Central memory CD4-positive, alpha-beta T cell (primary cell): Measurements from ENCODE around the gene AKAP6.

ENCODE experiments used
- DNase-seq: peaks from one replicate; pipeline ENCODE4 v3.0.0; 2022

AKAP6 gene

GRCh38 chr14:32681598-32681997 lies 352.5 kb downstream of the AKAP6 start:
- DNase-seq = no peak

DNA sequence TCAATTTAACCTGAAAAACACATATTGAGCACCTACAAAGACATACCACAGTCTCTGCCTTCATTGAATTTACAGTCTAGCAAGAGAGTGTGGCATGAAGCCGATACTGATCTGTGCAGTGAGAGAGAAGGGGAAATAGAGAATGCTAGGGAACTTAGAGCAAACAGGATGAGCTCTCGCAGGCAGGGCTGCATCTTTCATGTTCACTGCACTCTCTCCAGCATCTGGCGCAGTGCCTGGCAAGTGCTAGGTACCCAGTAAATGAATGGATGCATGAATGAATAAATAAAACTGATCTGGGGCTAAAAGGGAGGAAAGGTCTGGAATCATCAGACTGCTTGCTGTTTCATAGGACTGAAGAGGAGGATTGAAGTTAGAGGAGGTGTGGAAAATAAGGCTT lies 353.1 kb downstream of the AKAP6 start:
- no peak for DNase-seq

DNA sequence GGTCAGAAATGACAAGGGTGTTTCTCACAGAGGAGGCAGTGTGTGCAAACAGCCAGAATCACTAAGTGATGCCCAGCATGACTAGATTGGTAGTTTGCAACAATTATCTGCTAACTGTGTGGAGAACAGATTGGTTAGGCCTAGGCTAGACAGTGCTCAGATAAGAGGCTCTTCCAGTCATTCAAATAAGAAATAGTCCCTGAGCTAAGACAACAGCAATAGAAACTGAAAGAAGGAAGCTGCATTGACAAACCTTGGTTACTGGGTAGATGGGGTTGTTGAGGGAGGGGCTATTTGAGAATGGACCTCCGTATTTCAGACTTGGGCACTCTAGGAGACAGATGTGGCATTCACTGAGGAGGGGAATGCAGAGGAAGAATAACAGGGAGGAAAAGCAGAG lies 354.6 kb downstream of the AKAP6 start:
- no peak for DNase-seq

GRCh38 chr14:32688941-32689340 lies 359.8 kb downstream of the AKAP6 start:
- no peak for DNase-seq

DNA sequence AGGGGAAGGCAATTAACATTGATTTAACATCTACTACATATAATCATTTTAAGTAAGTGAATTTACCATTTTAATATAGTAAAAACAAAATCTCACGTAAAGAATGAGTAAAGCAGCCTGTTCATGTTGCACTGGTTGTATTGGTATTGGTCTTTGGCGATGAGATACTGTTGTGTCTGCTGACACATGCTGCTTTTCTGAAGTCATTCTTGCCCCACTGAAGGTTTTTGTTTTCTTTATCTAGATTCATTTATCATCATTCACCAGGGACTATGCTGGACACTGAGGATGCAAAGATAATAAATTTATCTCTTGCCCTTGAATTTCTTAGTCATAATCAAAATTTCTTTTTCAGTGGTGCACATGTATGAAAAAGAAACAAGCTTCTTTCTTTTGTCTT lies 363.3 kb downstream of the AKAP6 start:
- DNase-seq = no peak

DNA sequence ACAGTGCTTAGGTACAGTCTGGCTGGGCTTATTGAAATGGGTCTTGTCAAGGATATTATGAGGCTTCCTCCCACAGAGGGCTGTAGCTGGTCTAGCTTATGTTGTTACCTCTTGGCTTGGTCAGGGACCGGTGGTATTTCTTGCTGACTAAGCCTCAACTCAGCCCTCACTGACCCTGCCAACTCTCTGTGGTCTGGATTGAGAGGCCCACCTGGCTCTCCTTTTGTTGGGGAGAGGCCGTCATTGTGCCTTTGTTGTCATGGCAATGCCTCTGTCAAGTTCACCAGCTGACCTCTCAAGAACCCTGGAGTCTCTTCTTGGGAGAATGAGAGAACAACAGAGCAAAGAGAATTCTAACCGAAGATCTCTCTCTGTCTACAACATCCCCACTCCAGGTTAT lies 364.0 kb downstream of the AKAP6 start:
- DNase-seq = no peak

GRCh38 chr14:32694795-32695449 lies 365.8 kb downstream of the AKAP6 start:
- DNase-seq = no peak

DNA sequence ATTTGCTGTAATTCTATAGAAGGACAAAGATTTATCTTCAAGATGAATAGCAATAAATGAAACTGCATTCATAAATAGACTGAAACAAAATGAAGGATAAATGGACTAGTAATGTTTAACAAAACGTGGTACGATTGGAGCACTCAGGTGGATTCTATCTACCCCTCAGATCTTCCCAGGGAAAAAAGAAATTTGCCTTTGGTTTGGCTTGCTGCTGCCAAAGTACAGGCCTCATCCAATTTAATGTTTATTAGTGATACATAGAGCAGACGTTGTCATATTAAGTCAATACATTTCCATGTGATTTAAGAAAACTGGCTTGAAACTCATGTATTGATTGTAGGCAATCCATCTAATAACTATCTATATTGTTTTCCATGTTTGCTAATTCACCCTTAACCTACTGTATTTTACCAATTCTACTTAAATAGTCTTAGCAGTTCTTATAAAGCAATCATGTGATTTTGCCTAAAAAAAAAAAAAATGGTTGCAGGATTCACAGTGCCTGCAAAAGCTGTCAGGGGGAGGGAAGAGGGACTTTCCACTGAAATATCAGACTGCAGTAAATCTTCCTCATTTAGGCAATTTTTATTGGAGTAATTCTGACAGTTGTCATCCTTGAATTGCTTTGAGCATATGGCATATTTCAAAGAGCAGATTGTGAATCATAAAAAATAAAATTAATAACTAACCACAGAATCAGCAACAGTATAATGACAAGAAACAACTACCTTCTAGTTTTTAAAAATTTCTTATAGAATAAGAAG lies 367.4 kb downstream of the AKAP6 start:
- DNase-seq = no peak

DNA sequence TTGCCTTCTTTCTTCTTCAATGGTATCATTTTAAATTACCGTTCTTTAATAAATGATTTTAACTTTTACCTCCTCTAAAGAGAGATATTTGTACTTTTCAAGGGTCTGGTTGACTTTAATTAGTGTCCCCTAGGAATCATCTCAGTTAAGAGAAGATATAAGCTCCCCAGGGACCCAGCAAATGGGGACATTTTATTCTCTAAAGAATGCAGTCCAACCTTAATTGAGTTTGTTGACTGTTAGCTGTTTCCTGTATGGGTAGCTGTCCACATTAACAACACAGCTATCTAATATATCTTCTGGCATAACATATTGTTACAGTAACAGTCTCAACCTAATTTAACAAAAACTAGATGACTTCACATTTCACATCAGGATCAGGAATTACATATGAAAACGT lies 368.0 kb downstream of the AKAP6 start:
- no peak for DNase-seq

- DNase-seq = no peak
Observed at GRCh38 chr14:32697704-32698103, 368.6 kb downstream of the AKAP6 start.

- DNase-seq = no peak
Observed at GRCh38 chr14:32698831-32699230, 369.7 kb downstream of the AKAP6 start.

- DNase-seq = no peak
Observed at GRCh38 chr14:32701475-32701874, 372.4 kb downstream of the AKAP6 start.

DNA sequence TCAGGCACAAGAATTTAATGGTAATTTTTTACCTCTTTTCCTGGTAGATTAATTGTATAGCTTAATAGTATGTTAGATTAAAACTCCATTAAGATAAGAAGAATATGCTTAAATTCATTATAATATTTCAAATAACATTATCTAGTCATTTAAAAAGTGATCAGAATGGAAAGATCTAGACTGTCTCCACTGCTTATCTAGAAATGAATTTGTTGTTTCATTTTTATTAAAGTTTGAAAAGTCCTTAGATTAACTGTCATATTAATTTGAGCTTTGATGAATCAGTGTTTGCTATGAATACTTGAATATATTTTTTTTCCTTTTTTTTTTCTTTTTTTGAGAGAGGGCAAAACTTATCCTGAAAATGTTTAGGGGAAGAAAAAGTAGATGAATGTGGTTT lies 373.0 kb downstream of the AKAP6 start:
- DNase-seq = no peak

DNA sequence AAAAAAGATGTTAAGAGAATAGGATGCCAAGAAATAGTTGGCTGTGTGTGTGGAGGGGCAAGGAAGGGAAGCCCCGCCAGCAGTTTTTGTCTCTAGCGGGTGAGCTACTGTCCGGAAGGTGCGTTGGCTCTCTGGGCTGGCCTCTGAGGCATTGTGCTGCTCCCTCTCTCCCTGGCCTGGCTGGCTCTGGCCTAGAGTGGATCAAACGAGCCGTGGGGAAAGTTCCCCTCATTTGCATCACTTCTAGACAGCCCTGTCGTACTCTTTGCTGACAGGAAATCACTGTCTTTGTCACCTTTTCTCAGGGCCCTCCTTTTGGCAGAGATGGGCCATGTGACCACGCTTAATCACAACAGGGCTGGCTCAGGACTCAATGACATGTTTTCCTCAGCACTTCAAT lies 373.5 kb downstream of the AKAP6 start:
- peak; percentile 9 for DNase-seq

- DNase-seq = no peak
Observed at GRCh38 chr14:32703183-32703621, 374.1 kb downstream of the AKAP6 start.

- no peak for DNase-seq
Observed at GRCh38 chr14:32706721-32707519, 377.8 kb downstream of the AKAP6 start.

GRCh38 chr14:32707742-32708500 lies 378.8 kb downstream of the AKAP6 start:
- no peak for DNase-seq

DNA sequence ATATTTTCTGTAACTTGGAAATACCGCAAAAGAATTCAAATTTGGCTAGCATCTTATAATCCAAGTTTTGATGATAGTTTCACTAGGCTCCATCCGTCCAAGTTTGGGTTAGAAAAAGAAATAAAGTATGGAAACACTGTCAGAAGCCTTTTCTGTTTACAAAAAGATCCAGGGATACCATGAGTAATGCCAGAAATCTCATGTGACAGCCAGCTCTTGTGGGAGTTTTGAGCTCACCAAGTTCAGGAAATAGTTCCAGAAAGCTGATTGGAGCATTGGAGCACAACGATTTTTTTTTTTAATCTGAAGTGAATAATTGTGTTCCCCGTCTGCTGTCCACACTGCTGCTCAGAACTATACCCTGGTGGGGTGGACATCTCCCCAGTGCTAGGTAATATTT lies 379.9 kb downstream of the AKAP6 start:
- no peak for DNase-seq

GRCh38 chr14:32710231-32710671 lies 381.2 kb downstream of the AKAP6 start:
- no peak for DNase-seq

- DNase-seq = no peak
Observed at GRCh38 chr14:32710731-32711680, 381.9 kb downstream of the AKAP6 start.

GRCh38 chr14:32713856-32714255 lies 384.8 kb downstream of the AKAP6 start:
- DNase-seq = no peak

DNA sequence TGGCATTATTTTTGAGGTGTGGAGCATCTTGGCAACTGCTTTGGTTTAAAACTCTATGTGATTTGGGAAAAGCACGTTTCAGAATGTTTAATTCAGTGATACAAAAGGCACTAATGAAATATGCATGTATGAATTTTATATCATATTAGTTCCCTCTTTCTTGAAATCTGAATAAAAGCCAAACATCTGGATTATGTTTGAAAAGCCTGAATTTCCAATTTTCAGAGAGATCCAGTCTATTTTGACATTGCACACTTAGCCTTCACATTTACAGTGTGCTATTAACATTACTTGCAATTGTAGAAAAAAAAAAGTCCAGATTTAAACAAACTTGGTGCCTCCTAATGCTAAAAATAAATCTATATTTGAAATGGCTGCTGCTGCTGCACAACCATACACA lies 390.5 kb downstream of the AKAP6 start:
- no peak for DNase-seq
